ENCODE results near the gene VPS41.

The VPS41 gene

DNA sequence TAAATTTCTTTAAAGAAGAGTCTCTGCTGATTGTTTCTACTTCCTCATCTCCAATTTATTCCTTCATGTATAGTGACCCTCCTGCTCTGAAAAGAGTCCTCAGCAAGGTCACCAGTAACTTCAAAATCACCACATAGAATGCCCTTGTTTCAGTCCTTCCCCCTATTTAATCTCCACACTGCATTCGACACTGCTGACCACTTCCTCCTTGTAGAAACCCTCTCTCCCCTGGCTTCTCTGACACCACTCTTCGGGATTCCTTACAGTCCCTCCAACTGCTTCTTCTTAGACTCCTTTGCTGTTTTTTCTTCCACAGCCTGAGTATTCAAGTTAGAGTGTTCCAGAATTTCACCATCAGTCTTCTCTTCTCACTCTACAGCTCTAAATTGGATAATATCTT is 89.5 kb downstream of the VPS41 start:
- Mint-ChIP-seq H3K4me3 (no peak overlapping the region), H3K4me1 (no peaks in the 10 kb centered on the region), H3K27me3 (ENCODE audit: low read depth, poor library complexity) (no peaks in the 10 kb centered on the region), H3K27ac (no peak overlapping the region), H3K36me3 (ENCODE audit: low read depth) (peaks cover 5% of the 10 kb centered on the region), H3K9me3 (peaks cover 17% of the 10 kb centered on the region)
- DNase-seq, result no peak
- TF ChIP-seq, protein P1, sequence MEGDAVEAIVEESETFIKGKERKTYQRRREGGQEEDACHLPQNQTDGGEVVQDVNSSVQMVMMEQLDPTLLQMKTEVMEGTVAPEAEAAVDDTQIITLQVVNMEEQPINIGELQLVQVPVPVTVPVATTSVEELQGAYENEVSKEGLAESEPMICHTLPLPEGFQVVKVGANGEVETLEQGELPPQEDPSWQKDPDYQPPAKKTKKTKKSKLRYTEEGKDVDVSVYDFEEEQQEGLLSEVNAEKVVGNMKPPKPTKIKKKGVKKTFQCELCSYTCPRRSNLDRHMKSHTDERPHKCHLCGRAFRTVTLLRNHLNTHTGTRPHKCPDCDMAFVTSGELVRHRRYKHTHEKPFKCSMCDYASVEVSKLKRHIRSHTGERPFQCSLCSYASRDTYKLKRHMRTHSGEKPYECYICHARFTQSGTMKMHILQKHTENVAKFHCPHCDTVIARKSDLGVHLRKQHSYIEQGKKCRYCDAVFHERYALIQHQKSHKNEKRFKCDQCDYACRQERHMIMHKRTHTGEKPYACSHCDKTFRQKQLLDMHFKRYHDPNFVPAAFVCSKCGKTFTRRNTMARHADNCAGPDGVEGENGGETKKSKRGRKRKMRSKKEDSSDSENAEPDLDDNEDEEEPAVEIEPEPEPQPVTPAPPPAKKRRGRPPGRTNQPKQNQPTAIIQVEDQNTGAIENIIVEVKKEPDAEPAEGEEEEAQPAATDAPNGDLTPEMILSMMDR (IDR thresholded peaks at IDR 0.05), result no peak

DNA sequence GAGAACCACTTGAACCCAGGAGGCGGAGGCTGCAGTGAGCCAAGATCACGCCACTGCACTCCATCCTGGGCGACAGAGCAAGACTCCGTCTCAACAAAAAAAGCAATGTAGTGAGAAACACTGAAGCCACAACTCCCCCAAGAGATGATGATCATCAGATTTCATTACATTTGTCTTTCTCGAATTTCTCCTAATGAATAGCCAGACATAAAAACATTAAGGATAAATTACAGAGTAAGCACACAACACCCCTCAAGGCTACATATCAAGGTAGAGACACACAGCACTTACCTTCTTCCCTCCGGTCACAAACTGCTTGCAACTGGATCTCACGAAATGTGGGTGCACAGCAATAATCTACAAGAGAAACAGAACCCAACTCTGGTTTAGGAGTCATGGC is 91.5 kb downstream of the VPS41 start:
- Mint-ChIP-seq H3K27ac (peak overlapping the region; percentile 82), H3K4me1 (no peaks in the 10 kb centered on the region), H3K4me3 (no peak overlapping the region), H3K27me3 (ENCODE audit: low read depth, poor library complexity) (no peaks in the 10 kb centered on the region), H3K9me3 (peaks cover 14% of the 10 kb centered on the region), H3K36me3 (ENCODE audit: low read depth) (peaks cover 13% of the 10 kb centered on the region)
- no peak for DNase-seq
- TF ChIP-seq, protein P1 (IDR thresholded peaks at IDR 0.05), result no peak

GRCh38 chr7:38813768-38814167 is 95.2 kb downstream of the VPS41 start:
- no peak overlapping the region for H3K4me3 Mint-ChIP-seq
- no peak for DNase-seq
- H3K4me1 Mint-ChIP-seq, result no peaks in the 10 kb centered on the region
- TF ChIP-seq, protein P1 (IDR thresholded peaks at IDR 0.05), result no peak
- H3K9me3 Mint-ChIP-seq, result peaks cover 14% of the 10 kb centered on the region
- H3K27me3 Mint-ChIP-seq (ENCODE audit: low read depth, poor library complexity), result no peaks in the 10 kb centered on the region
- peaks cover 13% of the 10 kb centered on the region for H3K36me3 Mint-ChIP-seq (ENCODE audit: low read depth)
- peak overlapping the region; percentile 6 for H3K27ac Mint-ChIP-seq

DNA sequence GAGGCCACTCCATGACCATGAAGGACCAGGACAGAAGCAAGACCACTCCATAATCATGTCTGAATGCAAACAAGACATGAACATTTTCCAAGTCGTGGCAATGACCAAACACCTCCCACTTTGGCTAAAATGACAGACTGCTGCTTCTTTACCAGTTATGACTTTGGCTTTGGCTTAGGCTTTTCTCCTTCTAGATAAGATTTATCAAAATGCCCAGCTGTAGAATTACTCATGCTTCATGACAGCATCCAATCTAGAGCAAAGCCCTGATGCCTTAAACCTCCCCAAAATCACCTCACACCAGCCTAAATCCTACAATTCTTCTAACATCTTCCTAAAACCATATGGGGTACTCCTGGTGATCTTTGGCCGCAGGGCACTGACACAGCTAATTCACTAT is 102.1 kb downstream of the VPS41 start:
- no peak for DNase-seq
- Mint-ChIP-seq H3K27me3 (ENCODE audit: low read depth, poor library complexity) (peaks cover 3% of the 10 kb centered on the region), H3K4me1 (peaks cover 4% of the 10 kb centered on the region), H3K36me3 (ENCODE audit: low read depth) (no peaks in the 10 kb centered on the region), H3K9me3 (no peaks in the 10 kb centered on the region), H3K27ac (no peak overlapping the region), H3K4me3 (no peak overlapping the region)
- TF ChIP-seq, protein P1 (IDR thresholded peaks at IDR 0.05), result no peak

DNA sequence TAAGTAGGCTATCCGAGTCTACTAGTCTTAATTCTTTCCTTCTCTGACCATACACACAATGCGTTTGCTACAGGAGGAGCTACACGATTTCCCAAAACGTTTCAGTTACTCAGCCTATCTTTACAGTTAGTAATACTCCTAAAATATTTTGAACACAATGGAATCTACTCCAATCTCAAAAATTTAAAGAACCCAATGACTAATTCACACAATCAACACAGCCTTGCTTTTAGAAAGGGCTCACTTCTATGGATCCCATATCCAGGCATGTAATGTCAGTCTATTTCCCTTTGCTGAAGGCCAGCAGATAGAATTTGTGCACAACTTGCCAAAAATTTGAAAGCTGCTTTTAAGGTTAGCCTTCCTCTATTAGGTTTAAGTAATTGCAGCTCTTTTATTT is 107.2 kb downstream of the VPS41 start:
- no peaks in the 10 kb centered on the region for H3K9me3 Mint-ChIP-seq
- H3K4me1 Mint-ChIP-seq, result peaks cover 4% of the 10 kb centered on the region
- TF ChIP-seq, protein P1 (IDR thresholded peaks at IDR 0.05), result no peak
- no peak overlapping the region for H3K27ac Mint-ChIP-seq
- H3K4me3 Mint-ChIP-seq, result no peak overlapping the region
- DNase-seq, result no peak
- H3K36me3 Mint-ChIP-seq (ENCODE audit: low read depth), result no peaks in the 10 kb centered on the region
- no peaks in the 10 kb centered on the region for H3K27me3 Mint-ChIP-seq (ENCODE audit: low read depth, poor library complexity)

GRCh38 chr7:38798552-38799267 is 110.3 kb downstream of the VPS41 start:
- peaks cover 4% of the 10 kb centered on the region for H3K4me1 Mint-ChIP-seq
- no peaks in the 10 kb centered on the region for H3K36me3 Mint-ChIP-seq (ENCODE audit: low read depth)
- no peaks in the 10 kb centered on the region for H3K9me3 Mint-ChIP-seq
- H3K27me3 Mint-ChIP-seq (ENCODE audit: low read depth, poor library complexity), result no peaks in the 10 kb centered on the region
- DNase-seq, result no peak
- H3K4me3 Mint-ChIP-seq, result no peak overlapping the region
- TF ChIP-seq, protein P1 (IDR thresholded peaks at IDR 0.05), result no peak
- no peak overlapping the region for H3K27ac Mint-ChIP-seq

All from nephron progenitor cell (in vitro differentiated cells).